ENCODE data around the gene OR12D1.

The OR12D1 gene

DNA sequence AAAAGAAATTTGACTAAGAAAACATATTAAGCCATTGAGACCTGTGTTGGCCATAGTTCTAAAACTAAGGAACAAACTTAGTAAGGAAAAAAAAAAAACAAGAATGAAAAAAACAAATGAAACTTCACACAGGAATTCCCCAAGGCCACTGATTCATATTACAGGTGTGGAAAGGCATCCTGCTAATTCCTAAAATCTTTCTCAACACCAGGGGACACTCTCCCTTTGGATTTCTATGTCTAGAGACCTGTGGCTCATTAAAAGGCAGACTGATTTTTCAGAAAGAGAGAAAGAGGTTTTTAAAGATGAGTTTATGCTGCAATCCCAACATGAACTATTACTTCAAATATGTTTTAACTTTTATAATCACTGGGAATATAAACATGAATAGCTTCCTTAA lies at the start of gene OR12D1:
OR12D1 (plus strand) TSS at position 341 of the 400 bp plus-strand sequence.
- TF ChIP-seq, protein P1, sequence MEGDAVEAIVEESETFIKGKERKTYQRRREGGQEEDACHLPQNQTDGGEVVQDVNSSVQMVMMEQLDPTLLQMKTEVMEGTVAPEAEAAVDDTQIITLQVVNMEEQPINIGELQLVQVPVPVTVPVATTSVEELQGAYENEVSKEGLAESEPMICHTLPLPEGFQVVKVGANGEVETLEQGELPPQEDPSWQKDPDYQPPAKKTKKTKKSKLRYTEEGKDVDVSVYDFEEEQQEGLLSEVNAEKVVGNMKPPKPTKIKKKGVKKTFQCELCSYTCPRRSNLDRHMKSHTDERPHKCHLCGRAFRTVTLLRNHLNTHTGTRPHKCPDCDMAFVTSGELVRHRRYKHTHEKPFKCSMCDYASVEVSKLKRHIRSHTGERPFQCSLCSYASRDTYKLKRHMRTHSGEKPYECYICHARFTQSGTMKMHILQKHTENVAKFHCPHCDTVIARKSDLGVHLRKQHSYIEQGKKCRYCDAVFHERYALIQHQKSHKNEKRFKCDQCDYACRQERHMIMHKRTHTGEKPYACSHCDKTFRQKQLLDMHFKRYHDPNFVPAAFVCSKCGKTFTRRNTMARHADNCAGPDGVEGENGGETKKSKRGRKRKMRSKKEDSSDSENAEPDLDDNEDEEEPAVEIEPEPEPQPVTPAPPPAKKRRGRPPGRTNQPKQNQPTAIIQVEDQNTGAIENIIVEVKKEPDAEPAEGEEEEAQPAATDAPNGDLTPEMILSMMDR (IDR thresholded peaks at IDR 0.05; ENCODE audit: low read depth, low read length, missing control alignments): peak; percentile 27
- in situ Hi-C loops (cut with HindIII; ENCODE audit: low pct_ligation_motif_present, low sequenced_read_pairs): no loop called here
- no peak within 1 kb of the TSS for H3K27ac ChIP-seq
- no peaks in the 10 kb centered on the region for H3K36me3 ChIP-seq (replicated peaks)
- H3K27me3 ChIP-seq (replicated peaks): no peaks in the 10 kb centered on the region
- no peak within 1 kb of the TSS for H3K4me3 ChIP-seq (ENCODE audit: low read depth, low read length)
- DNase-seq: no peak

DNA sequence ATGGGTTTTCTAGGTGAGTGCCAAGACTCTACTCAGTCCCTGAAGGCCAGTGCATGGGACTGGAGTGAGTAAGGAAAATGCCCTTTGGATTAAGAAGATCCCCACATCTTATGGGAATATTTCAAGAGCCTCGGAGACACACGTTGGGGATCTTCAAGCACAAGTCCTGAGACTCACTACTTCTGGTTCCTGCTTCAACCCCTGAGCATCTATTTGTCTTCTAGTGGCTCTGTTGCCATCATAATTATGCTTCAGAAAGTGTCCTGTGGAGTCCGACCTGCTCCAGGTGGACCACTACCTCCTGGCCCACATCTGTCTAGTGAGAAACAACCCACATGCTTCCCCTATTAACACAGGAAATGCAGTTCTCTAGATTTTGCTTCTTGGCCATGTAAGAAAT lies 46.0 kb upstream of the OR12D1 start, which contains the start of gene OR5V1:
OR5V1 (minus strand) TSS at position 101 of the 400 bp plus-strand sequence. CDS start 12,670 bp downstream, outside the sequence.
- no peak for DNase-seq
- TF ChIP-seq, protein P1 (IDR thresholded peaks at IDR 0.05; ENCODE audit: low read depth, low read length, missing control alignments): no peak
- Histone ChIP-seq H3K36me3 (replicated peaks) (no peaks in the 10 kb centered on the region), H3K4me3 (ENCODE audit: low read depth, low read length) (no peak within 1 kb of the TSS), H3K27ac (no peak within 1 kb of the TSS), H3K27me3 (replicated peaks) (no peaks in the 10 kb centered on the region)
- in situ Hi-C loops (cut with HindIII; ENCODE audit: low pct_ligation_motif_present, low sequenced_read_pairs): no loop called here

DNA sequence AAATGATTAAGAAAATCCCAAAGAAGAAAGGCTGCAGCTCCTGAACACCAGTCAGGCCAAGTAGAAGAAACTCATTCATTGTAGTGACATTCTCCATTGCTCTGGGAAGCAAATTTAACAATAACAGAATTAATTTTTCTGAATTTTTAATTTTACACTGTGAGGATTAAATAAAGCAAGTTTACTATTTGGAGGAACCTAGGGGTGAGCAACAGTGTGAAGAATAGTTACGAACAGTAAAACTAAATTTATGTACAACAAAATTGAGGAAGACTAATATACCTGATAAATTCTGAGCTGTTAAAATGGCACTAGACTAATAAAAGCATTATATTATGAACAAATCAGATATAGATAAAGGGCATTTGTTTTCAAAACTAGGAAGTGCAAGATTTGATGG lies 39.5 kb upstream of the OR12D1 start, which contains the start of gene OR12D3:
OR12D3 (minus strand) TSS at position 101 of the 400 bp plus-strand sequence; CDS start at position 97, 4 bp downstream.
- TF ChIP-seq, protein P1 (IDR thresholded peaks at IDR 0.05; ENCODE audit: low read depth, low read length, missing control alignments): no peak
- Histone ChIP-seq H3K4me3 (ENCODE audit: low read depth, low read length) (no peak within 1 kb of the TSS), H3K27ac (no peak within 1 kb of the TSS), H3K27me3 (replicated peaks) (no peaks in the 10 kb centered on the region), H3K36me3 (replicated peaks) (no peaks in the 10 kb centered on the region)
- in situ Hi-C loops (cut with HindIII; ENCODE audit: low pct_ligation_motif_present, low sequenced_read_pairs): no loop called here
- no peak for DNase-seq

DNA sequence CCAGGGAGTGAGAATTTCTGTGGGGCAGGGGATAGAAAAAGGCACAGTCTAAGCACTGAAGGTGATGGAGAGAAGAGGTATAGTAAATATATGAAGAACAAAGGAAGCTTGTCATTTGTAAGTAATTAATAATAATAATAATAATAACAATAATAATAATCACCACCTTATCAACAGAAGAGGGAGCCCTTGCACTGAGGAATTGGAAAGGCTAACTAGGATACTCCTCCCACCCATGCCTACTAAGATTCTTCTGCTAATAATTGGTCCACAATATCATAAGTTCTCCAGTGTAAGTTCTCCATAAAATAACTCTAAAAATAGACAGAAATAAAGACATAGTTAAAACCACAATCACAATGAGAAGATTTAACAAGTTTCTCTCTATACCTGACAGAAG lies 38.7 kb upstream of the OR12D1 start:
- in situ Hi-C loops (cut with HindIII; ENCODE audit: low pct_ligation_motif_present, low sequenced_read_pairs): no loop called here
- Histone ChIP-seq H3K27ac (no peak overlapping the region), H3K36me3 (replicated peaks) (no peaks in the 10 kb centered on the region), H3K4me3 (ENCODE audit: low read depth, low read length) (no peak overlapping the region), H3K27me3 (replicated peaks) (no peaks in the 10 kb centered on the region)
- DNase-seq: peak; percentile 9
- TF ChIP-seq, protein P1 (IDR thresholded peaks at IDR 0.05; ENCODE audit: low read depth, low read length, missing control alignments): peak; percentile 22

DNA sequence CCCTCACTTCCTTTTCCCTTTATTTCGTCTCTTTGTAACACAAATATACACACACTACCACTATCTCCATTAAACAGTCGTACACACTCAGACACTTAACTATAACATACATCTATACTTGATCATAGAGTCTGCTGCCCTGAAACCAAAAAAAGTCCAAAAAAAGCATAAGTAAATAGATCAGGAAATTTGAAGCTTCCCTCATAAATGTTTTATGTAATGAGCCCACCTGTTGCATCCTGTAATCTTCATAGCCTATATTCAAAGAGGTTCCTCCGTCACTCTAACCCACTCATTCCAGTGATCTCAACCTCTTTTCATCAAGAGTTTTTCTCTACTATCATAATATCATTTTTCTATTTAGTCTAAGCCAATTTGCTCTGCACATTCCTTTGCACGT lies 26.2 kb upstream of the OR12D1 start:
- in situ Hi-C loops (cut with HindIII; ENCODE audit: low pct_ligation_motif_present, low sequenced_read_pairs): no loop called here
- H3K36me3 ChIP-seq (replicated peaks): no peaks in the 10 kb centered on the region
- no peak for DNase-seq
- TF ChIP-seq, protein P1 (IDR thresholded peaks at IDR 0.05; ENCODE audit: low read depth, low read length, missing control alignments): no peak
- H3K27me3 ChIP-seq (replicated peaks): no peaks in the 10 kb centered on the region
- no peak overlapping the region for H3K27ac ChIP-seq
- no peak overlapping the region for H3K4me3 ChIP-seq (ENCODE audit: low read depth, low read length)

DNA sequence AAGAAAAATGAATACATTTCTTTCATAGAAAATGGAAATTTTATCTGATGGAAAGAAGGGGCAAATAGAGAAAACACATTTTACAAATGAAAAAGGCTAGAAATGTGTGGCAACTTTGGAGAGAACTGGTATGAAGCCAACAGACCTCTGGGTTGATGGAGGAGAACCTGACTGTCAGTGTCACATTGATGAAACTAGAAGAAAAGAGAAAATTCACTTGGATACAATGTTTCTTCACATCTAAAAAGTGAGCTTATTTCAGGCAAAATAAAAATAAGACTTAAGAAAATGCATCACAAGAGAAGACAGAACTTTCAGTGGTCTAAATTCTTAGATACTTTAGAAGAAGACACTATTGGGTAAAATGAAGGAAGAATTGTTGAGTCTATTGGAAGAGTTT lies 19.4 kb upstream of the OR12D1 start, which contains the start of gene OR12D2:
OR12D2 (plus strand) TSS at position 301 of the 400 bp plus-strand sequence. CDS start 1,069 bp downstream, outside the sequence.
- H3K4me3 ChIP-seq (ENCODE audit: low read depth, low read length): no peak within 1 kb of the TSS
- no peaks in the 10 kb centered on the region for H3K36me3 ChIP-seq (replicated peaks)
- no peaks in the 10 kb centered on the region for H3K27me3 ChIP-seq (replicated peaks)
- H3K27ac ChIP-seq: no peak within 1 kb of the TSS
- in situ Hi-C loops (cut with HindIII; ENCODE audit: low pct_ligation_motif_present, low sequenced_read_pairs): no loop called here
- TF ChIP-seq, protein P1 (IDR thresholded peaks at IDR 0.05; ENCODE audit: low read depth, low read length, missing control alignments): no peak
- no peak for DNase-seq

All from brain microvascular endothelial cell (primary cell).